GM12801 (cell line): ENCODE measurements around the gene DPH7.

Experiments
- CTCF ChIP-seq: IDR thresholded peaks from one replicate; pipeline ENCODE4 v1.5.1; 2011; ENCODE audit warnings: control low read depth; ENCODE audit not compliant: insufficient read length; ENCODE audit errors: extremely low read depth

Gene DPH7

GRCh38 chr9:137604345-137605086 is 25.8 kb upstream of the DPH7 start:
- TF ChIP-seq CTCF: no peak

GRCh38 chr9:137603879-137604278 is 25.2 kb upstream of the DPH7 start:
- TF ChIP-seq CTCF: no peak

GRCh38 chr9:137602661-137603060 is 23.9 kb upstream of the DPH7 start:
- TF ChIP-seq CTCF: no peak

- no peak for TF ChIP-seq CTCF
Measured at GRCh38 chr9:137598943-137599342, 20.2 kb upstream of the DPH7 start.

- no peak for TF ChIP-seq CTCF
Measured at GRCh38 chr9:137593176-137593575, 14.5 kb upstream of the DPH7 start.

GRCh38 chr9:137592767-137593166 is 14.0 kb upstream of the DPH7 start:
- TF ChIP-seq CTCF: no peak

- no peak for TF ChIP-seq CTCF
Measured at GRCh38 chr9:137590469-137591383, 12.0 kb upstream of the DPH7 start, which contains the start of gene ZMYND19. Gene ZMYND19 (minus strand): TSS chr9:137590512. CDS start chr9:137590263, 249 bp downstream.
